ENCODE results near the gene TCFL5.

Gene TCFL5

GRCh38 chr20:62809530-62810428, 51.8 kb downstream of the TCFL5 start:
- H3K4me1 ChIP-seq (ENCODE audit: insufficient read depth, insufficient read length), result peaks cover 26% of the 10 kb centered on the region
- H3K36me3 ChIP-seq (ENCODE audit: insufficient read depth, insufficient read length, low read length), result peaks cover 82% of the 10 kb centered on the region
- TF ChIP-seq YY1 (IDR thresholded peaks at IDR 0.05; ENCODE audit: insufficient read depth, insufficient read length) (no peak), SUZ12 (IDR thresholded peaks at IDR 0.05; ENCODE audit: extremely low read depth, insufficient read depth, insufficient read length) (no peak), ZNF274 (IDR thresholded peaks at IDR 0.05; ENCODE audit: low read depth, low read length) (no peak)
- DNase-seq (ENCODE audit: low read depth, low spot score), result no peak
- no peaks in the 10 kb centered on the region for H3K9me3 ChIP-seq (ENCODE audit: insufficient read depth, low read length)
- no peak overlapping the region for H3K4me3 ChIP-seq (ENCODE audit: insufficient read length, low read depth)
- H3K27me3 ChIP-seq (ENCODE audit: insufficient read depth, insufficient read length), result no peaks in the 10 kb centered on the region
- H3K9ac ChIP-seq (ENCODE audit: insufficient read length, low read depth), result peak overlapping the region; percentile 51

DNA sequence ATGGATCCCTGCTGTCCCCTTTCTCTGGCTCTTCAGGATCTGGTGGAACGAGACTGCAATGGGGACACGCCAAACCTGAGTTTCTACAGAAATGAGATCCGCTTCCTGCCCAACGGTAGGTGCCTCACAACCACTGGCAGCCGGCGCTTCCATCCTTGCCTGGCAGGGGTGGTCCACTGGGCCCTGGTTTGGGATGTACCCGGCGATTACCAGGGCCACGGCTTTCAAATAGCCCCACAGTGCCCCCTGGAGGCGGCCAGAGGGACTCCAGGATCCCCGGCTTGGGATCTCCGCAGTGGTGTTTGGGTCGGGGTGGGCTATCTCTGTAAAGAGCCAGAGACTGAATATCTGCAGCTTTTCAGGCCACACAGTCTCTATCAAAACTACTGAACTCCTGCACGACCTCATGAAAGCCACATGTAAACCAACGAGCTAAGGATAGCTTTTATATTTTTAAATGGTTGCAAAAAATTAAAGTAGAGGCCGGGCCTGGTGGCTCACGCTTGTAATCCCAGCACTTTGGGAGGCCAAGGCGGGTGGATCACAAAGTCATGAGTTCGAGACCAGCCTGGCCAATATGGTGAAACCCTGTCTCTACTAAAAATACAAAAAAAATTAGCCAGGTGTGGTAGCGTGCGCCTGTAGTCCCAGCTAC, 53.3 kb downstream of the TCFL5 start:
- Histone ChIP-seq H3K4me1 (ENCODE audit: insufficient read depth, insufficient read length) (peaks cover 21% of the 10 kb centered on the region), H3K9ac (ENCODE audit: insufficient read length, low read depth) (no peak overlapping the region), H3K4me3 (ENCODE audit: insufficient read length, low read depth) (no peak overlapping the region), H3K36me3 (ENCODE audit: insufficient read depth, insufficient read length, low read length) (peaks cover 69% of the 10 kb centered on the region), H3K9me3 (ENCODE audit: insufficient read depth, low read length) (no peaks in the 10 kb centered on the region), H3K27me3 (ENCODE audit: insufficient read depth, insufficient read length) (peaks cover 9% of the 10 kb centered on the region)
- DNase-seq (ENCODE audit: low read depth, low spot score), result peak; percentile 62
- no peak for TF ChIP-seq ZNF274 (IDR thresholded peaks at IDR 0.05; ENCODE audit: low read depth, low read length)
- no peak for TF ChIP-seq YY1 (IDR thresholded peaks at IDR 0.05; ENCODE audit: insufficient read depth, insufficient read length)
- TF ChIP-seq SUZ12 (IDR thresholded peaks at IDR 0.05; ENCODE audit: extremely low read depth, insufficient read depth, insufficient read length), result no peak

- H3K36me3 ChIP-seq (ENCODE audit: insufficient read depth, insufficient read length, low read length), result peaks cover 64% of the 10 kb centered on the region
- no peak for DNase-seq (ENCODE audit: low read depth, low spot score)
- H3K4me1 ChIP-seq (ENCODE audit: insufficient read depth, insufficient read length), result peaks cover 21% of the 10 kb centered on the region
- peaks cover 10% of the 10 kb centered on the region for H3K27me3 ChIP-seq (ENCODE audit: insufficient read depth, insufficient read length)
- H3K9me3 ChIP-seq (ENCODE audit: insufficient read depth, low read length), result no peaks in the 10 kb centered on the region
- H3K4me3 ChIP-seq (ENCODE audit: insufficient read length, low read depth), result no peak overlapping the region
- TF ChIP-seq ZNF274 (IDR thresholded peaks at IDR 0.05; ENCODE audit: low read depth, low read length), result no peak
- TF ChIP-seq YY1 (IDR thresholded peaks at IDR 0.05; ENCODE audit: insufficient read depth, insufficient read length), result no peak
- TF ChIP-seq SUZ12 (IDR thresholded peaks at IDR 0.05; ENCODE audit: extremely low read depth, insufficient read depth, insufficient read length), result no peak
- H3K9ac ChIP-seq (ENCODE audit: insufficient read length, low read depth), result peak overlapping the region; percentile 32
Measured at GRCh38 chr20:62807444-62808210, 54.0 kb downstream of the TCFL5 start.

DNA sequence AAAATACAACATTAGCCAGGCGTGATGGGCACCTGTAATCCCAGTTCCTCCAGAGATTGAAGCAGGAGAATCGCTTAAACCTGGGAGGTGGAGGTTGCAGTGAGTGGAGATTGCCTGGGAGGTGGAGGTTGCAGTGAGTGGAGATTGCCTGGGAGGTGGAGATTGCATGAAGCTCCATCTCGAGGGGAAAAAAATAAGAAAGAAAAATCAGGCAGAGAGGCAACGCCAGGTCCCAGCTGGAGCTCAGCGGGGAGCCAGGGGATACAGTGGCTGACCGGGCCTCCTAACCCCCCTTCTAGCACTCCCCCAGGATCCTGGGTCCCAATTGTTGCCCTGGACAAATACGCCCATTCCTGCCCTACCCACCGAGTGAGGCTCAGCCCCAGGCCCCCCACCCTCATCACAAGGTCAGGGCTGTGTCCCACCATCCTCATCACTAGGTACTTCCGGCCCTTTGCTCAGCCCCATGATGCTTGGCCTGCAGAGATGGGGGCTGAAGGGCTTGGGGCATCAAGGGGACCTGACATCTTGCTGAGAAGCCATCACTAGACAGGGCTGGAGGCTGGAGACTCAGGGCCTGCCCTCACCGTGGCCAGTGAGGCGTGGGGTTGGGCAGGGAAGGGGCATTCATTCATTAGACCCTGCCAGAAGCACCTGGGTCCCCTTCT, 55.1 kb downstream of the TCFL5 start:
- TF ChIP-seq YY1 (IDR thresholded peaks at IDR 0.05; ENCODE audit: insufficient read depth, insufficient read length), result no peak
- no peak for TF ChIP-seq SUZ12 (IDR thresholded peaks at IDR 0.05; ENCODE audit: extremely low read depth, insufficient read depth, insufficient read length)
- TF ChIP-seq ZNF274 (IDR thresholded peaks at IDR 0.05; ENCODE audit: low read depth, low read length), result no peak
- DNase-seq (ENCODE audit: low read depth, low spot score), result no peak
- H3K36me3 ChIP-seq (ENCODE audit: insufficient read depth, insufficient read length, low read length), result peaks cover 59% of the 10 kb centered on the region
- no peaks in the 10 kb centered on the region for H3K9me3 ChIP-seq (ENCODE audit: insufficient read depth, low read length)
- peaks cover 10% of the 10 kb centered on the region for H3K27me3 ChIP-seq (ENCODE audit: insufficient read depth, insufficient read length)
- H3K4me1 ChIP-seq (ENCODE audit: insufficient read depth, insufficient read length), result peaks cover 21% of the 10 kb centered on the region
- H3K4me3 ChIP-seq (ENCODE audit: insufficient read length, low read depth), result no peak overlapping the region
- H3K9ac ChIP-seq (ENCODE audit: insufficient read length, low read depth), result peak overlapping the region; percentile 36

DNA sequence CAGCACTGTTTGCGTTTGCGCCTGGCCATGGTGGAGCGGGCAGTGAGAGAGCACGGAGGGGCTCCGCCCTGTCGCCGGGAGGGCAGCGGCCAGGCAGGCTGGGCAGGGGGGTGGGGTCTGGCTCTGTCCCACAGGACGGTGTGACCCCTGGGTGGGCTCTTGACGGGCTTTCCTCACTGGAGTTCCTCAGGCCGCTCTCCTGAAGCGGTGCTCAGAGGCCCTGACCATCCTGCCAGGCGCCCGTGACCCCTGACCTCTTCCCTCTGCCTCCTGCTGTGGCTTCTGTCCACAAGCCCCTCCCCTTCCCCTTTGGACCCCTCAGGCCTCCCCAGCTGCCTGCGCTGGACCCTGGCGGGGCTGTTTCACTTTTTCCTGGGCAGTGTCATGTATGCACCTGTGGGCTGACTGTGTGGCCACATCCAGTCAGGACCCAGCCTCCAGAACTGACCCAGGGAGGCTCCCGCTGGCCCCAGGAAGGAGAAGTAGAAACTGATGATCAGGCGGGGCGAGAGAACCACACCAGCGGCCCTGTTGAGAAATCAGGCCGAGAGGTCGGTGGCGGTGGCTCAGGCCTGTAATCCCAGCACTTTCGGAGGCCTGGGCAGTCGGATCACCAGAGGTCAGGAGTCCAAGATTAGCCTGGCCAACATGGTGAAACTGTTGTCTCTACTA, 55.8 kb downstream of the TCFL5 start:
- H3K4me3 ChIP-seq (ENCODE audit: insufficient read length, low read depth), result peak overlapping the region; percentile 61
- TF ChIP-seq SUZ12 (IDR thresholded peaks at IDR 0.05; ENCODE audit: extremely low read depth, insufficient read depth, insufficient read length), result no peak
- TF ChIP-seq ZNF274 (IDR thresholded peaks at IDR 0.05; ENCODE audit: low read depth, low read length), result no peak
- no peak for TF ChIP-seq YY1 (IDR thresholded peaks at IDR 0.05; ENCODE audit: insufficient read depth, insufficient read length)
- no peak for DNase-seq (ENCODE audit: low read depth, low spot score)
- H3K27me3 ChIP-seq (ENCODE audit: insufficient read depth, insufficient read length), result peaks cover 10% of the 10 kb centered on the region
- peaks cover 23% of the 10 kb centered on the region for H3K4me1 ChIP-seq (ENCODE audit: insufficient read depth, insufficient read length)
- H3K9ac ChIP-seq (ENCODE audit: insufficient read length, low read depth), result peak overlapping the region; percentile 93
- H3K36me3 ChIP-seq (ENCODE audit: insufficient read depth, insufficient read length, low read length), result peaks cover 61% of the 10 kb centered on the region
- H3K9me3 ChIP-seq (ENCODE audit: insufficient read depth, low read length), result no peaks in the 10 kb centered on the region

DNA sequence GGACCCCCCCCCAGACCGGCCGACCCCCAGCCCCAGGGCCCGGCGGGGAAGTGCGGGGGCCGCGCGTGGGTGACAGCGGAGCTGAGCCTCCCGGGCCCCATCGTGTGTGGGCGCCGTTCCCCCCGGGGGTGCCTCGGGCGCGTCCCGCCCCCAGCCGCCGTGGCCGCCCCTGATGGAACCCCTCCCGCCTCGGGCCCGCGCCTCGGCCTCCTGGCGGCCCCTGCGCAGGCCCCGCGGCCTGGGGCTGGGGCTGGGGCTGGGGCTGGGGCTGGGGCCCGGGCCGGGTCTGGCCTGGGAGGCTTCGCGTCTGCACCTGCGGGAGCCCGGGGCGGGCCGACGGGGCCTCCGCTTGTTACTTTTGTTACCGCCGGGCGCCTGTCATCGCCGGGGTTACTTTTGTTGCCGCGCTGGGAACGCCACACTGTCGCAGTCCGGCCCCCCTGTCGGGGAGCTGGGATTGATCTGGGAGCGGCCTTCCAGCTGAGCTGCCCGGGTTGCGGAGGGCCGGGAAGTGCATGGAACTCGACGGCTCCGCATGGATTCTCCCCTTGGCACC, 56.4 kb downstream of the TCFL5 start:
- peaks cover 60% of the 10 kb centered on the region for H3K36me3 ChIP-seq (ENCODE audit: insufficient read depth, insufficient read length, low read length)
- TF ChIP-seq ZNF274 (IDR thresholded peaks at IDR 0.05; ENCODE audit: low read depth, low read length) (no peak), SUZ12 (IDR thresholded peaks at IDR 0.05; ENCODE audit: extremely low read depth, insufficient read depth, insufficient read length) (no peak), YY1 (IDR thresholded peaks at IDR 0.05; ENCODE audit: insufficient read depth, insufficient read length) (no peak)
- H3K4me3 ChIP-seq (ENCODE audit: insufficient read length, low read depth), result peak overlapping the region; percentile 94
- no peaks in the 10 kb centered on the region for H3K9me3 ChIP-seq (ENCODE audit: insufficient read depth, low read length)
- H3K9ac ChIP-seq (ENCODE audit: insufficient read length, low read depth), result peak overlapping the region; percentile 96
- no peak for DNase-seq (ENCODE audit: low read depth, low spot score)
- H3K4me1 ChIP-seq (ENCODE audit: insufficient read depth, insufficient read length), result peaks cover 23% of the 10 kb centered on the region
- H3K27me3 ChIP-seq (ENCODE audit: insufficient read depth, insufficient read length), result peaks cover 10% of the 10 kb centered on the region
